CD4-positive, alpha-beta T cell treated with Interferon gamma for 1 hour (primary cell): ENCODE measurements around the gene SS18.
"Not testable (repeated sequence)": the region's sequence is repeated elsewhere in the genome, so short reads cannot be mapped to it uniquely, and the experiment has no call there.

ENCODE experiments used
- DNase-seq: peaks from one replicate; pipeline ENCODE4 v3.0.0-alpha.2; 2020

SS18 gene, protein sequence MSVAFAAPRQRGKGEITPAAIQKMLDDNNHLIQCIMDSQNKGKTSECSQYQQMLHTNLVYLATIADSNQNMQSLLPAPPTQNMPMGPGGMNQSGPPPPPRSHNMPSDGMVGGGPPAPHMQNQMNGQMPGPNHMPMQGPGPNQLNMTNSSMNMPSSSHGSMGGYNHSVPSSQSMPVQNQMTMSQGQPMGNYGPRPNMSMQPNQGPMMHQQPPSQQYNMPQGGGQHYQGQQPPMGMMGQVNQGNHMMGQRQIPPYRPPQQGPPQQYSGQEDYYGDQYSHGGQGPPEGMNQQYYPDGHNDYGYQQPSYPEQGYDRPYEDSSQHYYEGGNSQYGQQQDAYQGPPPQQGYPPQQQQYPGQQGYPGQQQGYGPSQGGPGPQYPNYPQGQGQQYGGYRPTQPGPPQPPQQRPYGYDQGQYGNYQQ

DNA sequence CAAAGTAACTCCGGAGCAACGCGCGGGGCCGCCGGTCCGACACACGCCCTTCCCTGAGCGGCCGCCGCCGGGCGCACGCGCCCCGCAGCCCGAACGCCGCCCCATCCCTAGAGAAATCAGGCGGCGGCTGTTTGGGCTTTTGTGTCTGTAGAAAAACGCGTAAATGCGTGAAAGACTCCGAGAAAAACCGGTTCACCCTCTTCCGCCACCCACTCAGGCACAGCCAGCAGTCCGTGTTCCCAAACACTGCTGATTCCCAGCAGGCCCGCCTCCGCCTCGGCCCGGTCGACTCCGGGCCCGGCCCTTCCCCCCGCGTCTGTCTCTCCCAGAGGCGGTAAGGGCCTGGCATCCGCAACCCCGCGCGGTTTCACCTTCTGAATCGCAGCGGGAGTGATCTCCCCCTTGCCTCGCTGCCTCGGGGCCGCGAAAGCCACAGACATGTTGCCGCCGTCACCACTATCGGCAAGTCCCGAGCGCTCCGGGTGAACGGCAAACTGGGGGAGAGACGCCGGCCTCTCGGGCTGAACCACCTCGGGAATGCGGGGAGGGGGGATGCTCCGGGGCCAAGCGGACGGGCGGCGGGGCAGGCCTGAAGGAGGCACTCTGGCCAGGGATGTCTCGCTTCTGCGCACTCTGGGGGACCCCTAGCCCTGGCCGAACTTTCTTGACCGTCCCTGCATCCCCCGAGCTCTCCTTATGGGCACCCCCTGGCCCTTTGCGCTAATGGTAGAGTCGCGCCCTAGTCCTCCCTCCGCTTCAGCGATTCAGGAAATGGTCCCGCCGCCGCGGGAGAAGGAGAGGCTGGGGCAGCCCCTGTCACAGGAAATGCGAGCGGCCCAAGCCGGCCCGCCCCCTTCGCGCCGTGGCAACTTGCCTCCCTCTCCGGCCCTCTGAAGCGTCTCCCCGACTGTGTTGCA is at the start of gene SS18:
TSS of gene SS18 (minus strand) at position 484 of the 917 bp plus-strand sequence. CDS start at position 440, 44 bp downstream.
- peak; percentile 91 for DNase-seq

DNA sequence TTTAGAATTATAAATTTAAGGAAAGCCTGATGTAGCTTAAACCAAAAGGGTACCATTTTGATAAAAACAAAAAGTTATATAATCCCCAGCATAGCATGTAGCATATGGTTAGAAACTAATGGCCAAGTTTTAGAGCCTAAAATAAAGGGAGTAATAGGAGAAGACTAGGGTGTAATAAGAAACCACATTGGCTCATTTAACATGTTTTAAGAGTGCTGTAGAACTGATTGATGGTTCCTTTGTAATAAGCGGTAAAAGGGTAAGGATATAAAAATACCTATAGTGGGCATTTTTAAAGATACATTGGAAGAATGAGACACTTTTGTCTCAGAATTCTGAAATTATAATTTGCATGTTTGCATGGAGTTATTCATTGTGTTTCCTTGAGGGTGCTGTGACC is 45.1 kb upstream of the SS18 start:
- DNase-seq, result no peak

DNA sequence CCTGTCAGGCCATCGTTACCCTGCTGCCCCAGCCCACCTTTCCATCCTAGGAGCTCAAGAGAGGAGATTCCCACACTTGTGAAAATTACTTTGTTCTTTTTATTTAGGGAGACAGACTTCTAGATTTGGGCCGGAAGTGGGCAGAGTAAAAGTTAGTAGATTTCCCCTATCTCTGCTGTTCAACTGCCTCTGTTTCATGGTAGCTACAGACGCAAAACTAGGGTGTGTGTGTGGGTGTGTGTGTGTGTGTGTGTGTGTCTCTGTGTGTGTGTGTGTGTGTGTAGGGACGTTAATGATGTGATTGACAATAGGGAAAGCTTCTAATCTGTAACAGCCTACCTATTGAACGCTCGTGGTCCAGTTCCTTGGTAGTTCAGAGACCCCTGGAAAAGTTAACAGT is 43.7 kb upstream of the SS18 start:
- peak; percentile 13 for DNase-seq

DNA sequence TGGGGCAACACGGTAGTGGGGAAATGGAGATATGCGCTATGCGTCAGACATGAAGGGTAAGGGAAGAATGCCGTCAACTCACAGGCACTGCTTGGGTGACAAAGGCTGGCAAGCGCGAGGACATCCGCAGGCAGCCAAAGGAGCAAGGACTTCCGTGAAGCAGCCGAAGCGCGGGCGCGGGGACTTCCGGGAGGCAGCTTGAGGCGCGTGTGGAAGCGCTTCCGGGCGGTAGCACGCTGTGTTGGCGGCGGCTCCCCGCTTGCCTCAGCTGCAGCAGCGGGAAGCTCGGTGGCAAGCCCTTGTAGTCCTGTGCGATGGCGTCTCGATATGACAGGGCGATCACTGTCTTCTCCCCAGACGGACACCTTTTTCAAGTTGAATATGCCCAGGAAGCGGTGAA is 43.2 kb upstream of the SS18 start, which contains the start of gene PSMA8:
TSS of gene PSMA8 (plus strand) at position 218 of the 400 bp plus-strand sequence. CDS start at position 315, 97 bp downstream.
- peak; percentile 70 for DNase-seq

DNA sequence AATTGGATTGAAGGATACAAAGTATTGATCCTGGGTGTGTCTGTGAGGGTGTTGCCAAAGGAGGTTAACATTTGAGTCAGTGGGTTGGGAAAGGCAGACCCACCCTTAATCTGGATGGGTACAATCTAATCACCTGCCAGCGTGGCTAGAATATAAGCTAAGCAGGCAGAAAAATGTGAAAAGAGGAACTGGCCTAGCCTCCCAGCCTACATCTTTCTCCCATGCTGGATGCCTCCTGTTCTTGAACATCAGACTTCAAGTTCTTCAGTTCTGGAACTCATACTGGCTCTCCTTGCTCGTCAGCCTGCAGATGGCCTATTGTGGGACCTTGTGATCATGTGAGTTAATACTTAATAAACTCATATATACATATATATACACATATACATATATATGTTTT is 37.8 kb upstream of the SS18 start:
- not testable (repeated sequence) for DNase-seq

DNA sequence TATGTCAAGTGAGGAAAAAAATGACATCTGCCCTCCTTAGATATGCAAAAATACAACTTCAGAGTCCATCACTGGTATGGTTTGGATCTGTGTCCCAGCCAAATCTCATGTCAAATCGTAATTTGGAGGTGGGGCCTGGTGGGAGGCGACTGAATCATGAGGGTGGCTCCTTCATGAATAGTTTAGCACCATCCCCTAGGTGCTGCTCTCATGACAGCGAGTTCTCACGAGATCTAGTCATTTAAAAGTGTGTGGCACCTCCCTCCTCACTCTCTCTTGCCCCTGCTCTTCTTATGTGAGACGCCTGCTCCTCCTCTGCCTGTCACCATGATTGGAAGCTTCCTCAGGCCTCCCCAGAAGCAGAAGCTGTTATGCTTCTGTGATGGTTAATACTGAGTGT is 37.4 kb upstream of the SS18 start:
- no peak for DNase-seq

DNA sequence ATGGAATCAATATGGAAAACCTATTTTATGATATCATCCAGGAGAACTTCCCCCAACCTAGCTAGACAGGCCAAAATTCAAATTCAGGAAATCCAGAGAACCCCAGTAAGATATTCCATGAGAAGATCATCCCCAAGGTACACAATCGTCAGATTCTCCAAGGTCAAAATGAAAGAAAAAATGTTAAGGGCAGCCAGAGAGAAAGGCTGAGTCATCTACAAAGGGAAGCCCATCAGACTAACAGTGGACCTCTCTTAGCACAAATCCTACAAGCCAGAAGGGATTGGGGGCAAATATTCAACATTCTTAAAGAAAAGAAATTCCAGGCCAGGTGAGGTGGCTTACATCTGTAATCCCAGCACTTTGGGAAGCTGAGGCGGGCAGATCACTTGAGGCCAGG is 31.6 kb upstream of the SS18 start:
- not testable (repeated sequence) for DNase-seq

DNA sequence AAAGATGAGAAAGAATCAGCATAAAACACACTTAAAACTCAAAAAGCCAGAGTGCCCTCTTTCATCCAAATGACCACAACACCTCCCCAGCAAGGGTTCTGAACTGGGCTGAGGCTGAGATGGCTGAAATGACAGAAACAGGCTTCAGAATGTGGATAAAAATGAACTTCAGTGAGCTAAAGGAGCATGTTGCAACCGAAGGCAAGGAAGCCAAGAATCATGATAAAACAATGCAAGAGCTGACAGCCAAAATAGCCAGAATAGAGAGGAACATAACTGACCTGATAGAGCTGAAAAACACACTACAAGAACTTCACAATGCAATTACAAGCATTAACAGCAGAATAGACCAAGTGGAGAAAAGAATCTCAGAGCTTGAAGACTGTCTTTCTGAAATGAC is 31.1 kb upstream of the SS18 start:
- DNase-seq, result no peak

DNA sequence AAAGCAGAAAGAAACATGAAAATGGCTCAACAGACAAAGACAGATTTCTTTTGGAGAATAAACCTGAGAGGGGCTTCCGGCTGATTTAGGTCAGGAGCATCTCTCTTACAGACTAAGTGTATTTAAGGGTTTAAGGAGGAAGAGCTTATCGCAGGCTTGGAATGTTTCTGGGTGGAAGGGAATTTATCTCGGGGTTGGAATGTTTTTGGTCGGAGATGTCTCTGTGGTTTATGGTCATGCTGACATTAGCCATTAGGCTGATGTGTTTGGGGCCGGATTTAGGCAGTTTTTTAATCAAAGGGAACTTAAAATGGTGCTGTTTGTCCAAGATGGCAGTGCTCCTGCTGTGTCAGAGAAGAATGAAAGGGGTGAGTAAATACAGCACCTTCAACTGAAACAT is 28.8 kb upstream of the SS18 start:
- DNase-seq, result no peak

DNA sequence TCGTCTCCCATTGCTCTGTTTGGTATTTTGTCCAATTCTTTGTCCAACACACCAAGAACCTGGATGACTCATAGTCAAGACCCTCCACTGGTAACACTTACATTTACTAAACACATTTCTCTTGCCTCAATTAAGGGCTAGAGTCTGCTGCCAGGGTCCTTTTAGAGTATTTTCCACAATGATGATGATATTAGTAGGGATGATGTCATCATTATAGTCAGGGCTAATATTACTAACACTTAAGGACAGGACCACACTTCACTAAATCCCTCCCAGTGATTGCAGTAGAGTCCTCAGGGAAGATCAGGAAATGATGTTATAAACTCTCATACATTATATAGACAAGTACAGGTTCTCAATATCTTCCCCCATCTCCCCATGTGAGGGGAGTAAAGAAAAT is 13.6 kb upstream of the SS18 start:
- no peak for DNase-seq

DNA sequence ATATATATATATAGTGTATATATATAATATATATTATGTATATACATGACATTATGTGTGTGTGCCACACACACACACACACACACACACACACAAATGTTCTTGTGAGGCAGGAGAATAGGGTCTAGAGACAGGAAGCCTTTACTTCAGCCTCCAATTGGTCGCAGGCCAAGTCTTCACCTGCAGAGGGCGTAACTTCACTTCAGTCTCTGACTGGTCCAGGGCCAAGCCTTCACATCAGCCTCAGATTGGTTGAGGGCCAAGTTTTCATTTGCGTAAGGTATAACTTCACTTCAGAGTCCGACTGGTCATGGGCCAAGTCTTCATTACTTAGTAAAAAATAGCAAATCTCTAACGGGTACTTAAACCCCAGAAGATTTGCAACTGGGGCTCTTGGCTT is 13.2 kb upstream of the SS18 start:
- no peak for DNase-seq

DNA sequence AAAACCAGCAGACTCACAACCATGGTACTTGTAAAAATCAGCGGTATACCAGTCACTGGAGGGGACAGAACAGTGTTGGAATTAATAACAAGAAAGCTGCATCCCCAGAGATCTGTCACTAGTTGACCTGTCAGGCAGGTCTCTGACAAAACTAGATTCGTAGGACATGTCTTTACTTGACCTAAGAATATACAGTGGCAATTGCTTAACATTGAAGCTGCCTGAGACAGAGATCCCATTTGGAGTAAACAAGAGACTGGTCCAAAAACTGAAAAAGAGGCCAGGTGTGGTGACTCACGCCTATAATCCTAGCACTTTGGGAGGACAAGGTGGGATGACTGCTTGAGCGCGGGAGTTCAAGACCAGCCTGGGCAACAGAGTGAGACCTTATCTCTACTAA is 7.2 kb upstream of the SS18 start:
- DNase-seq, result no peak

DNA sequence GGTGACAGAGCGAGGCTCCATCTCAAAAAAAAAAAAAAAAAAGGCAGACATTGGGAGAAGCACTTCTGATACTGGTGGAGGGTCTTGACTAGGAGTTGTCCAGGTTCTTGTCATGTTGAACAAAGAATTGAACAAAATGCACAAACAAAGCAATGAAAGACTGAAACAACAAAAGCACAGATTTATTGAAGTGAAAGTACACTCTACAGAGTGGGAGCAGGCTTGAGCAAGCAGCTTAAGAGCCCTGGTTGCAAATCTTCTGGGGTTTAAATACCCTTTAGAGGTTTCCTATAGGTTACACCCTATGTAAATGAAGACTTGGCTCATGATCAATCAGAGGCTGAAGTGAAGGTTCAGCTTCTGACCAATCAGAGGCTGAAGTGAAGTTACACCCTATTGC is 6.4 kb upstream of the SS18 start:
- no peak for DNase-seq

DNA sequence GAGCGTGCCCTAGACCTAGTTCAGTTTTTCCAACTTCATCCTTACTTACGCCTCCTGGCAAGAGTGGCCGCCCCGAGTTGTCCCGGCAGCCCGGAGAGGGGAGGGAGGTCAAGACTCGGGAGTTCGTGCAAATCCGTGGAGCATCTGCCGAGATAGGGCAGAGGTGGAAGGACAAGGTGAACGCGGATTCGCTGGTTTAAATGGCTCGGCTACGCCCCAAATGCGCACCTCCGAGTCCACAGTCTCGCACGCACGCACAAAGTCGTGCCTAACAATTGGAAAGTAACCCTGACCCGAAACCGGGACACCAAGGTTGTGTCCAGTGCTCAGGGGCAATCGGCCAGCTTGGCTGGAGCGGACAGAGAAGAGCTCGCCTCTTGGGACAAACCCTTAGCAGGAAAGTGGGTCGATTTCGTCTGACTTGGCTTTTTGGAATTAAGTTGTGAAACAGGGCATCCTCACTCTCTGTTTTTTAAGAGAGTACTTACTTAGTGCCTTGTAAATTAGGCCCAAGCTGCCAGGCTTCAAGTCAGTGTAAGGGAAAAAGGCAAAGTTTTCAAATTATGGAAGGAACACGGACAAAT is 726 bp upstream of the SS18 start:
- DNase-seq, result no peak

DNA sequence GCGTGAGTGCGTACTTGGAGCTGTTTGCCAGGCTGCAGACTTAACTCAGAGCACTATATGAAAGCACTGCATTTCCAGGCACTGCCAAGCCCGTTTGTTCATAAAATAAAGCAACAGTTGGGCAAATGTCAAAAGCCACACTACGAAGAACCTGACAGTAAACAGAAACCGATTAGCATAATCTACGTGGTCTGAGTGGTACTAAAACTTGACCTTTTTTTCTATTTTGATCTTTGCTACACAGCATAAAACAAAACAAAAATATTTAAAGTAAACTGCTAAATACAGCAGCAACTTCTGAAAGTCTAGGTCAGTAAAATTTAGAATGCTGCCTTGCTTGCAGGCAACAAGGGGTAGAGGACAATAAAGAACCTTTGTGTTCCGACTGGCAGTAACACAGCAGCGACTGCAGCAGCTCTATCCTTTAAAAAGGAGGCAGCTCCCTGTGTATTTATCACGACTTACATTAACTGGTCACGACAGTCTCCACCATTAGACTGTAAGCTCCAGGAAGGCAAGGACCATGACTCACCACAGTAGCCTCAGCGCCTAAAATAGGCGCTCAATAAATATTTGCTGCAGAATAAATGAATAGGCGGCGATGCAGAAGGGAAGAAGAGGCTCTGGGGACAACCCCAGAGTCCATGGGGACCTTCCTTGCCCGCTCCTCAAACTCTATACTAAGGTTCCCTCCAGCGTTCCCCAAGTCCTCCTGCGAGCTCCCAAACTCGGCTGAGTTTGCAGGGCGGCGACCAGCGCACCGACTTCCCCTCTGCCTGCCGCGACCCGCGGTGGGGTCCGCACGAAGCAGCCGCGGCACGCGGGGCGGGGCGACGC is 902 bp downstream of the SS18 start:
- no peak for DNase-seq

DNA sequence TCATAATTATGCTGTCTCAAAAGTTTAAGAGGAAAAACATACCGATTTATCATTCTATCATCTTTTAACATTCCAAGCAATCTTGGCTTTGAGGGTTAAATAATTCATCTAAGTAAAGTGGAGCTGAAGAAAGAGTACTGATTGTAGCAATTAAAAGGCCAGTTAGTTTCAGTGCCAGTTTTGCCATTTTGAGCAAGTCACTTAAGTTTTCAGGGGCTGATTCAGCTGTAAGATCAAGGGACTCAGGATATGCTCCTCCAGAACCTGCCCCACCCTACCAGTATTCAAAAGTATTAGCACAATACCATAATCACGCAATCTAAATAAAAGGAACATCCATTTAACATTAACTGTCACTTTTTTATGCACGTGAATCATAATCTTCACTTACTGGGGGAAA is 1.9 kb downstream of the SS18 start:
- no peak for DNase-seq

DNA sequence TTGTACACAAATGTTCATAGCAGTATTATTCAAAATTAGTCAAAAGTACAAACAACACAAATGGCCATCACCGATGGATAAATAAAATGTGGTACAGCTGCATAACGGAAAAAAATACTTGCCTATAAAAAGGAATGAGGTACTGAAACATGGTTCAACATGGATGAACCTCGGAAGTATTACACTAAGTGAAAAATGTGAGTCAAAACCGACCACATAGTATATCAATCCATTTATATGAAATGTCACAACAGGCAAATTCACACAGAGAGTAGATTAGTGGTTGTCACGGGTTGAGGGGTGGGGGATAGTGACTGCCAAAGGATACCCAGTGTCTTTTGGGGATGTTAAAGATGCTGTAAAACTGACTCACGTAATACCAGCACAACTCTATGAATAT is 3.5 kb downstream of the SS18 start:
- DNase-seq, result no peak

DNA sequence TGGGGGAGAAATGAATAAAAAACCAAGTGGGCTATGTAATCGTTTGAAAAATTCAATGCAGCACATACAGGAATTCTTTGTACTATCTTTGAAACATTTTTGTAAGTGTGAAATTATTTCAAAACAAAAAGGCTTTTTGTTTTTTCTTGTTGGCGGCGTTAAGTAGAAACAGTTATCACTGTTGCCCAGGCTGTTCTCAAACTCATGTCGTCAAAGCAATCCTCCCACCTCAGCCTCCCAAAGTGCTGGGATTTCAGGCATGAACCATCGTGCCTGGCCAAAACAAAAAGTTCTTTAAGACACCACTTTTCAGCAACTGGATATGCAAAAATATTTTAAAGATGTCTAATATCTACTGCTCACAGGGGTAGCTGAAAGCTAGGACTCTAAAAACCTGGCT is 5.4 kb downstream of the SS18 start:
- no peak for DNase-seq

DNA sequence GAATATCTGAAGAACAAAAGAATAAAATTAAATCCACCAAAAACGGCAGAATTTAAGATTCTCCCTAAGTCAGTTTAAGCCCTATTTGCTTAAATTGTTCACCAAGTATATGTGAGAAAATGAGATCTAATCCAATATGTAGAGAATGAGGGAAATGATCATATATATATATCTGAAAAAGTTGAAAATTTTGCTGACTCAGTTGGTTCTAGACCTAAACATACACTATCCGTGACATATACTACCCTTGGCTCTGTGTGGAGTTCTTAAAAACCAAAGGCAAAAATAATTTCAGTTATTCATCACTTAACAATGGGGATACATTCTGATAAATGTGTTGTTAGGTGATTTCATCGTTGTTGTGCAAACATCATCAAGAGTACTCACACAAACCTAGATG is 7.3 kb downstream of the SS18 start:
- DNase-seq, result no peak

DNA sequence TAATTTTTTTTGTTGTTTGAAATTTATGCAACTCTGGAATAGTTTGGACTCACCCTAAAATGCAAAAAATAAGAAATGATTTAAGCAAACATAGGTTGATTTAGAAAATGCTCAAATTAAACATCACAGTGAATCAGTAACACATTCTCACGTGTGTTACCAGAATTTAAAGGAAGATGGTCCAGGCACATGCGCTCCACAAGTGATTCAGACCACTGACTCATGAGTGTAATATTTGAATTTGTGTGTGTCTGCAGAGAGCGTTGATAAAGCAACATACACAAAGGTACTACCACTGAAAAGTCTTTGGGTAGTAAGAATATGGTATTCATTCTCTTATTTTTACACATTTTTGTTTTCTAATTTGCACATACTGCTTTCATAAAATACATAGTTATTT is 7.9 kb downstream of the SS18 start:
- no peak for DNase-seq

DNA sequence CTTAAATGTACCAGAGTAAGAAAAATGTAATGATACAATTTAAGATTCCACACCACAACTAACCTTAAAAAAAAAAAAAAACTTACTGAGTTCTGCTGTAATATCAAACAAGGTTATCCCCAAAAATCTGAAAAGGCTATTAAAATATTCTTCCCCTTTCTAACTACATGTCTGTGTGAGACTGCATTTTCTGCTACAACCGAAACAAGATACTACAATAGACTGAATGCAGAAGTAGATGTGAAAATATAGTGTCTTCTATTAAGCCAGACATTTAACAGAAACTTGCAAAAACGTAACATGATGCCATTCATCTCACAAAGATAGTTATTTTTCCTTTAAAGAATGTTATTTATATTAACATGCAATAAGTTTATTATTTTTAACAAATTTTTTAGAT is 16.2 kb downstream of the SS18 start:
- DNase-seq, result no peak

DNA sequence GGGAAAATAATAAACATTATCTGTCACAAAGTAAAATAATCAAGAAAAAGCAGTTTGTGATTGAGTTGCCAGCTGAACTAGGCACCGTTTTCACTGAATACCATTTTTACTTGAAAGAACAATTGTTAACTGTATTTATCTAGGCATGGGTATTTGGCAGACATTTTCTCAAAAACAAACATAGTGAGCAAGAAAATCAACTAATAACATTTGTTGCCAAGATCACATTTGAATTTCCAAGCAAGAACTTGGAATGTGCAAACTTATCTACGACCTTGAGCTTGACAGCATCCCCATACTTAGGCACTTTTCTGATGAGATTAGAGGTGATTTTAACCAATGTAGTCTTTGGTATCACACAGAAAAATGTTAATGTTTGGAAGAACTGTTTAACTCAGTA is 16.7 kb downstream of the SS18 start:
- DNase-seq, result no peak

DNA sequence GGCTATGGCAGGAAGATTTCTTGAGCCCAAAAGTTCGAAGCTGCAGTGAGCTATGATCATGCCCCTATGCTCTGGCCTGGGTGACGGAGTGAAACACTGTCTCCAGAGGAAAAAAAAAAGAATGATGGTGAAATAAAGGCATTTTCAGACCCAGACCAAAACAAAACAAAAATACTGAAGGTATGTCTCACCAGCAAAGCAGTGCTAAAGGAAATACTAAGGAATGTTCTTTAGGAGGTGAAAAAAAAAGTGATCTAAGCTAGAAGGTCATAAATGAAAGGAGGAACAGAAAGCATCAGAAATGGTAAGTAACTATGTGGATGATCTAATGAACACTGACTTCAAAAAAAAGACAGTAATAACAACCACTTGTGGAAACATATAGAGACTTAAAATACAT is 18.7 kb downstream of the SS18 start:
- no peak for DNase-seq
